ENCODE results near the gene FLYWCH1.

Gene FLYWCH1

GRCh38 chr16:2968738-2969544, 57.2 kb downstream of the FLYWCH1 start, which contains the start of gene PAQR4:
Gene PAQR4 (plus strand): TSS chr16:2969348. CDS start chr16:2969675, 327 bp downstream.
- DNase-seq (ENCODE audit: low read depth in 2 of 2): peak; percentile 79 to 81

- DNase-seq (ENCODE audit: low read depth in 2 of 2): peak; percentile 82 to 83
These were observed 58.1 kb downstream of the FLYWCH1 start for GRCh38 chr16:2969545-2970521.

- DNase-seq (ENCODE audit: low read depth in 2 of 2): no peak
These were observed 58.8 kb downstream of the FLYWCH1 start for GRCh38 chr16:2970563-2970962.

- no peak for DNase-seq (ENCODE audit: low read depth in 2 of 2)
These were observed 59.6 kb downstream of the FLYWCH1 start for GRCh38 chr16:2971134-2971984.

GRCh38 chr16:2971985-2972784, 60.5 kb downstream of the FLYWCH1 start:
- no peak for DNase-seq (ENCODE audit: low read depth in 2 of 2)

- no peak for DNase-seq (ENCODE audit: low read depth in 2 of 2)
These were observed 61.4 kb downstream of the FLYWCH1 start for GRCh38 chr16:2973093-2973492.

GRCh38 chr16:2973605-2974318, 62.0 kb downstream of the FLYWCH1 start:
- no peak for DNase-seq (ENCODE audit: low read depth in 2 of 2)

GRCh38 chr16:2974319-2975056, 62.8 kb downstream of the FLYWCH1 start:
- DNase-seq (ENCODE audit: low read depth in 2 of 2): no peak

GRCh38 chr16:2975161-2975795, 63.5 kb downstream of the FLYWCH1 start:
- no peak for DNase-seq (ENCODE audit: low read depth in 2 of 2)

GRCh38 chr16:2976201-2976600, 64.5 kb downstream of the FLYWCH1 start:
- DNase-seq (ENCODE audit: low read depth in 2 of 2): no peak

GRCh38 chr16:2976673-2977072, 64.9 kb downstream of the FLYWCH1 start:
- no peak for DNase-seq (ENCODE audit: low read depth in 2 of 2)

- DNase-seq (ENCODE audit: low read depth in 2 of 2): no peak
These were observed 65.7 kb downstream of the FLYWCH1 start for GRCh38 chr16:2977440-2977839.

- DNase-seq (ENCODE audit: low read depth in 2 of 2): no peak
These were observed 68.0 kb downstream of the FLYWCH1 start for GRCh38 chr16:2979669-2980226.

GRCh38 chr16:2980227-2981176, 68.8 kb downstream of the FLYWCH1 start, which contains the start of gene PKMYT1:
Gene PKMYT1 (minus strand): TSS chr16:2980446. CDS start chr16:2979657, 789 bp downstream.
- peak; percentile 94 for DNase-seq (ENCODE audit: low read depth in 2 of 2)

GRCh38 chr16:2981177-2981898, 69.6 kb downstream of the FLYWCH1 start:
- no peak for DNase-seq (ENCODE audit: low read depth in 2 of 2)

GRCh38 chr16:2981899-2982250, 70.1 kb downstream of the FLYWCH1 start:
- DNase-seq (ENCODE audit: low read depth in 2 of 2): no peak

- DNase-seq (ENCODE audit: low read depth in 2 of 2): no peak
These were observed 70.7 kb downstream of the FLYWCH1 start for GRCh38 chr16:2982402-2982801.
